ENCODE data around the gene AK5.

The AK5 gene

GRCh38 chr1:77339326-77339725 lies 57.5 kb downstream of the AK5 start:
- ChIA-PET POLR2A (no interaction called here), CTCF (no interaction called here)
- DNase-seq (ENCODE audit: low read depth, low spot score) = no peak
- TF ChIP-seq, protein P1, sequence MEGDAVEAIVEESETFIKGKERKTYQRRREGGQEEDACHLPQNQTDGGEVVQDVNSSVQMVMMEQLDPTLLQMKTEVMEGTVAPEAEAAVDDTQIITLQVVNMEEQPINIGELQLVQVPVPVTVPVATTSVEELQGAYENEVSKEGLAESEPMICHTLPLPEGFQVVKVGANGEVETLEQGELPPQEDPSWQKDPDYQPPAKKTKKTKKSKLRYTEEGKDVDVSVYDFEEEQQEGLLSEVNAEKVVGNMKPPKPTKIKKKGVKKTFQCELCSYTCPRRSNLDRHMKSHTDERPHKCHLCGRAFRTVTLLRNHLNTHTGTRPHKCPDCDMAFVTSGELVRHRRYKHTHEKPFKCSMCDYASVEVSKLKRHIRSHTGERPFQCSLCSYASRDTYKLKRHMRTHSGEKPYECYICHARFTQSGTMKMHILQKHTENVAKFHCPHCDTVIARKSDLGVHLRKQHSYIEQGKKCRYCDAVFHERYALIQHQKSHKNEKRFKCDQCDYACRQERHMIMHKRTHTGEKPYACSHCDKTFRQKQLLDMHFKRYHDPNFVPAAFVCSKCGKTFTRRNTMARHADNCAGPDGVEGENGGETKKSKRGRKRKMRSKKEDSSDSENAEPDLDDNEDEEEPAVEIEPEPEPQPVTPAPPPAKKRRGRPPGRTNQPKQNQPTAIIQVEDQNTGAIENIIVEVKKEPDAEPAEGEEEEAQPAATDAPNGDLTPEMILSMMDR (IDR thresholded peaks at IDR 0.05; ENCODE audit: insufficient read depth, low read length, missing control alignments) = no peak
- H3K4me3 ChIP-seq (ENCODE audit: low read depth, low read length) = no peak overlapping the region

DNA sequence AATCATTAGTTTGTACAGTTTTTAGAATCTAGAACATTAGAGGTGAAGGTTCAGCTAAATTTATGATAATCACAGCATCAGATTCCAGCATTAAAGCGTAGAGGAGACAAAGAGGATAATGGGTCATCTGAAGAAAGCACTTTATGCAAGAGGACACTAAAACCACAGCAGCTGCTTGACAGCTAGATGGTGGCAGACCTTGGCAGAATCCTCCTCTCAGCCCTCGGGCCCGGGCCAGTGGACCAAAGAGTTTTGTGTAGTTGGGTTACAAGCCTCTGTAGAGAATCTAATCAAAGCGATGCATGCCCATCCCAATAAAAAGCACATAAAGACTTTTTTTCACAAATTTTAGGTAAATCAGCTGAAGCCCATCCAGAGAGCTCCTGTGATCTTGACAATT lies 59.4 kb downstream of the AK5 start:
- no peak overlapping the region for H3K4me3 ChIP-seq (ENCODE audit: low read depth, low read length)
- ChIA-PET CTCF (no interaction called here), POLR2A (no interaction called here)
- TF ChIP-seq, protein P1 (IDR thresholded peaks at IDR 0.05; ENCODE audit: insufficient read depth, low read length, missing control alignments) = no peak
- DNase-seq (ENCODE audit: low read depth, low spot score) = no peak

- POLR2A ChIA-PET = no interaction called here
These were observed 60.9 kb downstream of the AK5 start for GRCh38 chr1:77342745-77343144.

DNA sequence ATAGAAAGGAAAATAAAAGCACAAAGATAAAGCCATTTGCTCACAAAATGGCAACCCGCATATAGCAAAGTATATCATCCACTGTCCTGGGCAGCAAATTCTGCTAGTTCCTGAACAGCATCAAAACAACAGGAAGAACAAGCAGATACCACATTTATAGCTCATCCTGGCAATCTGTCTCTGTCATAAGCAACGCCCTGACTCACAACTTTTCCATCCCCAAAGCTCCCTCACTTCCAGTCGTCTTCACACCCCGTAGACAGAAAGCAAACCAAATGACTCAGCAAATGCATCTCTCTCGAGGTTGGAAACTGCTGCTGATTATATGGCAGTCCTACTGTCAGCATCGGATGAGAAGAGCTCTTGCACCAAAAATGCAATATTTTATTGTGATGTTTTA lies 65.8 kb downstream of the AK5 start:
- POLR2A ChIA-PET = interaction anchor here (0.8 to 1.3 kb wide), 2 partner anchors 23 to 189 kb away, joined by 3 to 4 read pairs; no protein-coding TSS in a partner anchor

More at GRCh38 chr1:77342745-77343144, 60.9 kb downstream of the AK5 start:
- H3K4me3 ChIP-seq (ENCODE audit: low read depth, low read length) = no peak overlapping the region
- TF ChIP-seq, protein P1 (IDR thresholded peaks at IDR 0.05; ENCODE audit: insufficient read depth, low read length, missing control alignments) = no peak
- CTCF ChIA-PET = no interaction called here
- no peak for DNase-seq (ENCODE audit: low read depth, low spot score)

DNA sequence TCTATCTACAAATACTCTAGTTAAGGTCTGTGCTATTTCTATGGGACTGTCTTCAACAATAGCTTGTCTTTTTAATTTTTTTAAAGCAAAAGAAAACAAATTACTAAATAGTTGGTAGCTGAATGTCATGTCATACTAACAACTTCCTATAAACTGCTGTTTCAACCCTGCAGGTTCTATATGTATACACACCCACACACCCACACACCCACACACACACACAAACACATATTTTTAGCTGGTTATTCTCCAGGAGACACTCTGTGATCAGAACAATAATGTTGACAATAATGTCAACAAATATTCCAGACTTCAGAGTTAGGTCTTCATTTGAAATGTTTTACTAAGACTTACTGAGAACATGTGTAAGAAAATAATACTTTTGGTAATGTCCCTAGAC lies 66.7 kb downstream of the AK5 start:
- DNase-seq (ENCODE audit: low read depth, low spot score) = no peak
- POLR2A ChIA-PET = no interaction called here
- CTCF ChIA-PET = interaction anchor here (1.0 kb wide), 1 partner anchor 12 kb away, joined by 3 read pairs; no protein-coding TSS in a partner anchor
- TF ChIP-seq, protein P1 (IDR thresholded peaks at IDR 0.05; ENCODE audit: insufficient read depth, low read length, missing control alignments) = no peak
- H3K4me3 ChIP-seq (ENCODE audit: low read depth, low read length) = no peak overlapping the region

More for the DNA sequence above, 65.8 kb downstream of the AK5 start:
- CTCF ChIA-PET = interaction anchor here (0.9 to 1.0 kb wide), 3 partner anchors 11 to 37 kb away, joined by 3 read pairs; no protein-coding TSS in a partner anchor
- DNase-seq (ENCODE audit: low read depth, low spot score) = peak; percentile 75
- H3K4me3 ChIP-seq (ENCODE audit: low read depth, low read length) = no peak overlapping the region
- TF ChIP-seq, protein P1 (IDR thresholded peaks at IDR 0.05; ENCODE audit: insufficient read depth, low read length, missing control alignments) = no peak

- TF ChIP-seq, protein P1 (IDR thresholded peaks at IDR 0.05; ENCODE audit: insufficient read depth, low read length, missing control alignments) = no peak
- ChIA-PET POLR2A (no interaction called here), CTCF (no interaction called here)
- DNase-seq (ENCODE audit: low read depth, low spot score) = no peak
- H3K4me3 ChIP-seq (ENCODE audit: low read depth, low read length) = no peak overlapping the region
These were observed 67.5 kb downstream of the AK5 start for GRCh38 chr1:77349275-77349674.
